Progenitor cell of endocrine pancreas (in vitro differentiated cells): ENCODE measurements around the gene RNASE7. TPM values are rescaled to one million over a fixed set of nuclear protein-coding genes. Genes with fewer than 3 reads are reported as not detected.

Experiments used
- DNase-seq: peaks from one replicate; pipeline ENCODE4 v3.0.0; 2021; ENCODE audit warnings: low spot score; ENCODE audit not compliant: unreplicated experiment
- H3K27ac Mint-ChIP-seq: 2 replicates; pipeline ENCODE4 v1.8.0; 2021; ENCODE audit warnings: mild to moderate bottlenecking, moderate library complexity, mixed read lengths
- H3K27me3 Mint-ChIP-seq: 2 replicates; pipeline ENCODE4 v1.8.0; 2021; ENCODE audit warnings: mixed read lengths
- H3K36me3 Mint-ChIP-seq: 2 replicates; pipeline ENCODE4 v1.8.0; 2022; ENCODE audit warnings: mixed read lengths; ENCODE audit not compliant: insufficient read depth
- H3K4me1 Mint-ChIP-seq: 2 replicates; pipeline ENCODE4 v1.8.0; 2021; ENCODE audit warnings: low read depth, mixed read lengths
- H3K4me3 Mint-ChIP-seq: 2 replicates; pipeline ENCODE4 v1.8.0; 2021; ENCODE audit warnings: low read depth, mild to moderate bottlenecking, moderate library complexity, mixed read lengths
- H3K9me3 Mint-ChIP-seq: 2 replicates; pipeline ENCODE4 v1.8.0; 2021; ENCODE audit warnings: low read depth, mixed read lengths
- CTCF ChIP-seq: fragments of 200-600 bp; sonication (generic); IDR thresholded peaks from one replicate; pipeline ENCODE4 v1.5.0; 2021; ENCODE audit warnings: antibody characterized with exemption, mild to moderate bottlenecking; ENCODE audit not compliant: unreplicated experiment
- total RNA-seq: library from RNA; stranded (reverse); gene quantifications from 2 replicates; pipeline ENCODE4 v1.2.1, GENCODE V29; 2021

Gene RNASE7
- total RNA-seq, 1 donor from 2014 or later: not detected

GRCh38 chr14:21023817-21024584 lies 18.2 kb upstream of the RNASE7 start:
- TF ChIP-seq CTCF: no peak
- Mint-ChIP-seq H3K9me3 (no peaks in the 10 kb centered on the region), H3K27ac (peak overlapping the region; percentile 77), H3K36me3 (peaks cover 2% of the 10 kb centered on the region), H3K4me1 (peaks cover 24% of the 10 kb centered on the region), H3K4me3 (peak overlapping the region; percentile 74), H3K27me3 (peaks cover 9% of the 10 kb centered on the region)
- no peak for DNase-seq

DNA sequence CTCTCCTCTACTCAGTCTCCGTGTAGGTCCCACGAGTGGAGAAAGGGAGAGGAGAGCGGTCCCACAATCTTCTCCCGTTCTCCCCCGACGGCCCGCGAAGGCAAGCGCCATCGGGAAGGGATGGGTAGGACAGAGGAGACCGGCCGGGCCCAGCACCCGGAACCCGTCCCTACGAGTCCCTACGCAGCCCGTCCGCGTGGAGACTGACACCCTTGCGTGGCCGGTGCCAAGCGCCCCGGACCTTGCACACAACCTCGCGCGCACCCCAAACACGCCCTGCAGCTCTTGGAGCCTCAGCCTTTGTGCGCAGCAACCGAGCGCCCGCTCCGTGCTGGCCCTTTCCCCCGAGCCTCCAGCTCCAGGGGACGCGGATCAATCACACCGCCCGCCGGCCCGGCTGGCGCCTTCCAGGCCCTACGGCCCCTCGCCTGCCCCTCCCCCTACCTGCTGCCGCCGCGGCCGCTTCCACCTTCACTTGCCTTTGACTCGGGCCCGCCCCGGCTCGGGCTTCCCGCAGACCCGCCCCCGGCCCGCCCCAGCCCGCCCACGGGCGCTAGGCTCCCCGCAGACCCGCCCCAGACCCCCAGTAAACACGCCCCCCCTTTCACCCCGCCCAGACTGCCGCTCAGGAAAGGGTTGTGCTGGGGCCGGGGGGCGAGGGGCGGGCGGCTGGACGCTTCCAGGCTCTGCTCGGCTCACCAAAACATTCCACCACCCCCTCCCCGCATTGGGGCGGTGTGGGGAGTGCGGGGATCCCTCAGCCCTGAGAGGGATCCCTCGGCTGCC lies 17.4 kb upstream of the RNASE7 start, which contains the start of gene NDRG2:
TSS of gene NDRG2 (minus strand) at position 477 of the 786 bp plus-strand sequence. CDS start 1,746 bp downstream, outside the sequence.
- DNase-seq: peak; percentile 85
- H3K27ac Mint-ChIP-seq: peak within 1 kb of the TSS; percentile 94
- peaks cover 9% of the 10 kb centered on the region for H3K27me3 Mint-ChIP-seq
- peaks cover 24% of the 10 kb centered on the region for H3K4me1 Mint-ChIP-seq
- peak within 1 kb of the TSS; percentile 86 for H3K4me3 Mint-ChIP-seq
- H3K36me3 Mint-ChIP-seq: peaks cover 2% of the 10 kb centered on the region
- H3K9me3 Mint-ChIP-seq: no peaks in the 10 kb centered on the region
- TF ChIP-seq CTCF: no peak

- H3K4me3 Mint-ChIP-seq: peak overlapping the region; percentile 86
- H3K36me3 Mint-ChIP-seq: peaks cover 2% of the 10 kb centered on the region
Observed at GRCh38 chr14:21025371-21026273, 16.5 kb upstream of the RNASE7 start.

GRCh38 chr14:21026274-21026987 lies 15.7 kb upstream of the RNASE7 start:
- peaks cover 9% of the 10 kb centered on the region for H3K27me3 Mint-ChIP-seq
- peaks cover 24% of the 10 kb centered on the region for H3K4me1 Mint-ChIP-seq
- DNase-seq: no peak
- H3K27ac Mint-ChIP-seq: no peak overlapping the region
- peak overlapping the region; percentile 86 for H3K4me3 Mint-ChIP-seq
- TF ChIP-seq CTCF: no peak
- H3K9me3 Mint-ChIP-seq: no peaks in the 10 kb centered on the region
- peaks cover under 1% of the 10 kb centered on the region for H3K36me3 Mint-ChIP-seq

More at GRCh38 chr14:21025371-21026273, 16.5 kb upstream of the RNASE7 start:
- peak; percentile 38 for DNase-seq
- TF ChIP-seq CTCF: no peak
- H3K27ac Mint-ChIP-seq: peak overlapping the region; percentile 94
- peaks cover 9% of the 10 kb centered on the region for H3K27me3 Mint-ChIP-seq
- no peaks in the 10 kb centered on the region for H3K9me3 Mint-ChIP-seq
- H3K4me1 Mint-ChIP-seq: peaks cover 24% of the 10 kb centered on the region
